HL-60 (cell line): ENCODE results near the gene CLCNKA.

ENCODE experiments used
- DNase-seq, 2 experiments: peaks; one replicate each; pipeline ENCODE4 v3.0.0-alpha.2; 2010 to 2020; ENCODE audit warnings: low read depth in 1 of 2, low spot score in 1 of 2
- H3K27ac ChIP-seq: fragments of 250-450 bp; sonication (Bioruptor Pico); replicated peaks from 2 replicates; pipeline ENCODE4 v1.5.1; 2020; ENCODE audit warnings: mild to moderate bottlenecking, moderate library complexity
- H3K27me3 ChIP-seq: fragments of 250-450 bp; sonication (Bioruptor Pico); 2 replicates; pipeline ENCODE4 v1.5.1; 2021; ENCODE audit warnings: mild to moderate bottlenecking, moderate library complexity; ENCODE audit not compliant: insufficient read depth, poor library complexity, severe bottlenecking
- H3K4me3 ChIP-seq: replicated peaks from 2 replicates; pipeline ENCODE4 v1.5.1; 2011; ENCODE audit warnings: mild to moderate bottlenecking, control low read depth, low read length; ENCODE audit not compliant: insufficient read depth
- GABPA ChIP-seq: IDR thresholded peaks from 2 replicates; pipeline ENCODE4 v1.6.1; 2012; ENCODE audit warnings: low read depth
- POLR2AphosphoS5 ChIP-seq: IDR thresholded peaks from 2 replicates; pipeline ENCODE4 v1.6.1; 2012; ENCODE audit warnings: low read depth
- REST ChIP-seq: IDR thresholded peaks from 2 replicates; pipeline ENCODE4 v1.6.1; 2012; ENCODE audit warnings: low read depth; ENCODE audit not compliant: insufficient replicate concordance
- SPI1 ChIP-seq: IDR thresholded peaks from 2 replicates; pipeline ENCODE4 v1.6.1; 2012; ENCODE audit warnings: low read depth, mild to moderate bottlenecking, borderline replicate concordance
- TF ChIP-seq, protein P1 (sequence below): IDR thresholded peaks from one replicate; pipeline ENCODE4 v1.5.1; 2011; ENCODE audit warnings: low read length, control low read depth, inconsistent platforms; ENCODE audit not compliant: insufficient read depth

The CLCNKA gene

GRCh38 chr1:16080422-16081150, 58.8 kb downstream of the CLCNKA start:
- no peak overlapping the region for H3K27ac ChIP-seq
- no peak for TF ChIP-seq REST
- TF ChIP-seq, protein P1, sequence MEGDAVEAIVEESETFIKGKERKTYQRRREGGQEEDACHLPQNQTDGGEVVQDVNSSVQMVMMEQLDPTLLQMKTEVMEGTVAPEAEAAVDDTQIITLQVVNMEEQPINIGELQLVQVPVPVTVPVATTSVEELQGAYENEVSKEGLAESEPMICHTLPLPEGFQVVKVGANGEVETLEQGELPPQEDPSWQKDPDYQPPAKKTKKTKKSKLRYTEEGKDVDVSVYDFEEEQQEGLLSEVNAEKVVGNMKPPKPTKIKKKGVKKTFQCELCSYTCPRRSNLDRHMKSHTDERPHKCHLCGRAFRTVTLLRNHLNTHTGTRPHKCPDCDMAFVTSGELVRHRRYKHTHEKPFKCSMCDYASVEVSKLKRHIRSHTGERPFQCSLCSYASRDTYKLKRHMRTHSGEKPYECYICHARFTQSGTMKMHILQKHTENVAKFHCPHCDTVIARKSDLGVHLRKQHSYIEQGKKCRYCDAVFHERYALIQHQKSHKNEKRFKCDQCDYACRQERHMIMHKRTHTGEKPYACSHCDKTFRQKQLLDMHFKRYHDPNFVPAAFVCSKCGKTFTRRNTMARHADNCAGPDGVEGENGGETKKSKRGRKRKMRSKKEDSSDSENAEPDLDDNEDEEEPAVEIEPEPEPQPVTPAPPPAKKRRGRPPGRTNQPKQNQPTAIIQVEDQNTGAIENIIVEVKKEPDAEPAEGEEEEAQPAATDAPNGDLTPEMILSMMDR = no peak
- no peak for TF ChIP-seq POLR2AphosphoS5
- no peak for TF ChIP-seq GABPA
- no peak for TF ChIP-seq SPI1
- no peaks in the 10 kb centered on the region for H3K27me3 ChIP-seq
- no peak for DNase-seq
- H3K4me3 ChIP-seq = no peak overlapping the region

- TF ChIP-seq, protein P1 = no peak
- TF ChIP-seq POLR2AphosphoS5 (no peak), REST (no peak), GABPA (no peak)
- Histone ChIP-seq H3K27ac (no peak overlapping the region), H3K4me3 (no peak overlapping the region), H3K27me3 (no peaks in the 10 kb centered on the region)
- no peak for DNase-seq
These were observed 59.8 kb downstream of the CLCNKA start for GRCh38 chr1:16081636-16082035.

GRCh38 chr1:16082283-16083038, 60.6 kb downstream of the CLCNKA start:
- TF ChIP-seq REST (no peak), POLR2AphosphoS5 (no peak), SPI1 (no peak), GABPA (no peak)
- TF ChIP-seq, protein P1 = peak; percentile 96
- no peaks in the 10 kb centered on the region for H3K27me3 ChIP-seq
- peak in 1 of 2 experiments; percentile 48 for DNase-seq
- H3K27ac ChIP-seq = no peak overlapping the region
- no peak overlapping the region for H3K4me3 ChIP-seq
